H1 (cell line): ENCODE data around the gene FAM222B. TPM values are rescaled to one million over a fixed set of nuclear protein-coding genes. Genes with fewer than 3 reads are reported as not detected.

Source experiments
- RBBP5 ChIP-seq: IDR thresholded peaks from 2 replicates; pipeline ENCODE4 v1.7.1; 2012; ENCODE audit warnings: low read depth, mild to moderate bottlenecking, inconsistent platforms, low read length, moderate library complexity, borderline replicate concordance
- SIN3A ChIP-seq, 2 experiments: IDR thresholded peaks in 1 of 2; conservative IDR thresholded peaks in 1 of 2; 2 replicates each; pipeline ENCODE4 v1.6.1; 2011 to 2012; ENCODE audit warnings: low read length in 2 of 2, improper control_type of control experiment in 1 of 2, low read depth in 1 of 2, mild to moderate bottlenecking in 1 of 2
- TBP ChIP-seq: IDR thresholded peaks from 2 replicates; pipeline ENCODE4 v1.6.1; 2011; ENCODE audit warnings: low read depth, low read length, improper control_type of control experiment
- TEAD4 ChIP-seq: IDR thresholded peaks from 2 replicates; pipeline ENCODE4 v1.6.1; 2012; ENCODE audit warnings: low read depth, low read length, inconsistent platforms, mixed read lengths
- polyA plus RNA-seq, 7 experiments: library from polyadenylated mRNA; depleted of rRNA in 3 of 7; stranded (reverse) in 5 of 7; unstranded in 2 of 7; fragments of >200 nt in 5 of 7; fragments of 200-250 nt in 2 of 7; gene quantifications; 1 replicate in 5 of 7; 2 replicates in 1 of 7; 4 replicates in 1 of 7; pipeline versions ENCODE4 v1.2.1 to v1.2.3, GENCODE V29; 2011 to 2013; ENCODE audit warnings: missing spikeins in 2 of 7, mixed read lengths in 2 of 7
- total RNA-seq: library from RNA; stranded (reverse); fragmentation: NEBNext Ultra II Directional; extraction: Animal tissue kit (Norgen Biotek cat#: 25700); gene quantifications from 2 replicates; pipeline ENCODE4 v1.2.1, GENCODE V29; 2021

Gene FAM222B
- total and polyA plus RNA-seq, 2 of the 8 experiments (the other 6 are each of a cell fraction or from before 2014, with no cell fraction given), result 42.1 to 81.7 TPM

DNA sequence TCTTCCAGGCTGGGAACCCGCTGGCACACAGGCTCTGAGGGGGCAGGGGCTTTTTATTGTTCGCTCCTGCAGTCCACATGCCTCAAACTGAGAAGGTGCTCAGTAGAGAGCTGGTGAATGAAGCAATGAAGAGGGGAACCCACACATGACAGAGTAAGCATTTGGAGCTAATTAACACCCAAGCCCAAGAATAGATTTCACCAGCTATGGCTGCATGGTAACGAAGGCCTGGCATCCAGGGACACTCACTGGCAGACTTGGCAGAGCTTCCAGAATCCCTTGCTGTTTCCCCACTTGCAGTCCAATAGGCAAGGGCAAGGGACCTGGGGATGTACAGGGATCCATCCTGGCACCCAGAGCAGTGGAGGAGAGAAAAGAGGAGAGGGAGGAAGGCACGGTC, 42.8 kb upstream of the FAM222B start (continued):
- TF ChIP-seq RBBP5 (no peak), TEAD4 (no peak), SIN3A (conservative IDR thresholded peaks at IDR 0.05 in 1 of 2, IDR thresholded peaks at IDR 0.05 in 1 of 2; ENCODE audit: low read depth in 1 of 2, low read length in 2 of 2) (no peak), TBP (no peak)
